ENCODE data around the gene EHMT1.

GRCh38 chr9:137674976-137675320 lies 56.1 kb downstream of the EHMT1 start:
- TF ChIP-seq CTCF (conservative IDR thresholded peaks at IDR 0.05) = no peak
- TF ChIP-seq ZFX (IDR thresholded peaks at IDR 0.05) = no peak

All from C4-2B (cell line).